ENCODE measurements around the gene KDM6B. TPM values are rescaled to one million over a fixed set of nuclear protein-coding genes. Genes with fewer than 3 reads are reported as not detected.
A peak's percentile ranks its signal among the peaks of the same experiment; 100 is the strongest.

The KDM6B gene
- total and polyA plus RNA-seq, 9 of the 15 experiments (the other 6 are each of a cell fraction or from before 2014, with no cell fraction given): 0.01 to 22.9 (median 2.2) TPM

- ATAC-seq: peak; percentile 55
- Histone ChIP-seq H3K27me3 (ENCODE audit: control insufficient read depth in 2 of 2, insufficient read depth in 2 of 2, low read length in 2 of 2) (no peaks in the 10 kb centered on the region), H3K4me1 (replicated peaks in 1 of 2; ENCODE audit: control insufficient read depth in 2 of 2, insufficient read depth in 2 of 2, low read length in 2 of 2) (peaks cover 11 to 37% of the 10 kb centered on the region in 2 experiments; a peak in 4 of 5 replicates), H3K36me3 (ENCODE audit: control insufficient read depth, insufficient read depth, low read length) (peaks cover 16% of the 10 kb centered on the region; the same call in 2 of the 3 replicates), H3K9me3 (replicated peaks; ENCODE audit: control insufficient read depth, insufficient read depth, low read depth, low read length) (no peaks in the 10 kb centered on the region), H3K9me1 (ENCODE audit: control insufficient read depth, insufficient read depth, low read length) (no peaks in the 10 kb centered on the region), H3K4me2 (ENCODE audit: insufficient read depth, low read length) (peak overlapping the region; percentile 93), H3K9ac (ENCODE audit: insufficient read depth in 1 of 2, low read depth in 2 of 2, low read length in 2 of 2) (peak overlapping the region; percentile 88 to 94), H3K79me2 (ENCODE audit: control insufficient read depth, insufficient read depth, low read length) (peaks cover 12% of the 10 kb centered on the region), H4K20me1 (replicated peaks; ENCODE audit: control insufficient read depth, insufficient read depth, low read length) (no peaks in the 10 kb centered on the region), H3K4me3 (peak overlapping the region; percentile 65), H3K27ac (ENCODE audit: extremely low read depth, low read depth, low read length) (peak overlapping the region; percentile 94; the same call in 2 of the 3 replicates), H2AFZ (ENCODE audit: low read depth, low read length) (peak overlapping the region; percentile 99)
- CTCF ChIA-PET (ENCODE audit: low intra/inter-chr PET ratio): interaction anchor here (1.0 kb wide), 1 partner anchor 113 kb away, joined by 4 read pairs; no protein-coding TSS in a partner anchor
- no TSS peak for BruUV-seq (replicated peaks)
- DNase-seq (ENCODE audit: extremely low read depth in 1 of 4, low spot score in 3 of 4): peak; percentile 43 to 68 (median 45)
- POLR2A ChIA-PET: interaction anchor here (0.5 to 2.9 kb wide), 3 partner anchors 12 to 132 kb away, joined by 3 to 17 read pairs (median 3); no protein-coding TSS in a partner anchor
- peak; percentile 58 for FAIRE-seq
- in situ Hi-C loops (cut with MboI) (no loop called here), intact Hi-C loops (cut with micrococcal nuclease) (loop anchor here (5.0 to 10.0 kb wide), 2 partner anchors 36 to 114 kb away; no protein-coding TSS in a partner anchor)
- 6% methylated on average over 17 of the region's 20 CpGs for WGBS (ENCODE audit: insufficient coverage, low coverage, missing lambda C conversion rate)
- TF ChIP-seq POLR2H (tag; IDR thresholded peaks at IDR 0.05; ENCODE audit: low read depth) (no peak), PRPF4 (IDR thresholded peaks at IDR 0.05; ENCODE audit: insufficient read depth, low read depth, low read length, poor library complexity, severe bottlenecking) (no peak), MCM7 (IDR thresholded peaks at IDR 0.05) (no peak), ETV5 (CRISPR knock-in tag; IDR thresholded peaks at IDR 0.05; ENCODE audit: low read depth) (no peak), ZNF12 (CRISPR knock-in tag; IDR thresholded peaks at IDR 0.05) (no peak), CTCF (IDR thresholded peaks at IDR 0.05 in 2 of 3, conservative IDR thresholded peaks at IDR 0.05 in 1 of 3; ENCODE audit: insufficient read depth in 2 of 3, low read depth in 1 of 3, low read length in 3 of 3) (peak; percentile 52 to 62 (median 57); a peak in 5 of 6 replicates), UBTF (IDR thresholded peaks at IDR 0.05; ENCODE audit: borderline replicate concordance in 1 of 2, low read depth in 2 of 2, low read length in 2 of 2) (0 out of 4 replicates have a peak, but pooled peaks of 1 of the 2 experiments have one; percentile 62), E2F6 (IDR thresholded peaks at IDR 0.05; ENCODE audit: borderline replicate concordance in 1 of 2, extremely low read depth in 1 of 2, insufficient read depth in 1 of 2, insufficient read length in 1 of 2, low read depth in 1 of 2, low read length in 1 of 2, poor library complexity in 1 of 2, severe bottlenecking in 1 of 2) (peak in 1 of 2 experiments; percentile 15), MTA3 (IDR thresholded peaks at IDR 0.05; ENCODE audit: borderline replicate concordance) (no peak), TARDBP (IDR thresholded peaks at IDR 0.05) (no peak), RAD21 (CRISPR knock-in tag; conservative IDR thresholded peaks at IDR 0.05 in 1 of 2, IDR thresholded peaks at IDR 0.05 in 1 of 2) (peak; percentile 29 to 64; a peak in 2 of 4 replicates), YY1 (IDR thresholded peaks at IDR 0.05; ENCODE audit: borderline replicate concordance in 1 of 3, control insufficient read depth in 1 of 3, extremely low read depth in 1 of 3, insufficient read depth in 3 of 3, insufficient read length in 1 of 3, insufficient replicate concordance in 2 of 3, low read depth in 1 of 3, low read length in 2 of 3) (peak in 2 of 3 experiments; percentile 54 to 65), RCOR1 (IDR thresholded peaks at IDR 0.05; ENCODE audit: borderline replicate concordance in 1 of 2, low read depth in 2 of 2, low read length in 2 of 2) (no peak), COPS2 (conservative IDR thresholded peaks at IDR 0.05) (no peak)
Observed at GRCh38 chr17:7858522-7858810, 24.4 kb downstream of the KDM6B start.

Data from K562 (cell line).